GM21528 (cell line): ENCODE results near the gene IL17C.

Experiments used
- ATAC-seq: cut with Tn5 transposase; IDR thresholded peaks from one replicate; pipeline ENCODE4 v1.9.1; 2021; ENCODE audit warnings: mild to moderate bottlenecking, moderate library complexity; ENCODE audit not compliant: unreplicated experiment, low FRiP score

Gene IL17C

GRCh38 chr16:88640498-88641247 is 2.3 kb downstream of the IL17C start:
- ATAC-seq: no peak

GRCh38 chr16:88642881-88643643 is 4.7 kb downstream of the IL17C start:
- ATAC-seq: no peak

- ATAC-seq: no peak
Observed at GRCh38 chr16:88643644-88643932, 5.2 kb downstream of the IL17C start.

- no peak for ATAC-seq
Observed at GRCh38 chr16:88645455-88645854, 7.1 kb downstream of the IL17C start.

- no peak for ATAC-seq
Observed at GRCh38 chr16:88645941-88646340, 7.6 kb downstream of the IL17C start.

- no peak for ATAC-seq
Observed at GRCh38 chr16:88646345-88647034, 8.1 kb downstream of the IL17C start.

GRCh38 chr16:88647178-88648070 is 9.1 kb downstream of the IL17C start:
- ATAC-seq: no peak

GRCh38 chr16:88649195-88649923 is 11.0 kb downstream of the IL17C start:
- no peak for ATAC-seq

- peak; percentile 18 for ATAC-seq
Observed at GRCh38 chr16:88649924-88650748, 11.8 kb downstream of the IL17C start.

GRCh38 chr16:88650749-88651275 is 12.4 kb downstream of the IL17C start, which contains the start of gene CYBA:
Gene CYBA, minus strand, starts transcription at chr16:88651053. Its CDS starts 40 bp downstream, at chr16:88651013.
- ATAC-seq: peak; percentile 64

GRCh38 chr16:88651276-88651988 is 13.1 kb downstream of the IL17C start:
- peak; percentile 73 for ATAC-seq

- no peak for ATAC-seq
Observed at GRCh38 chr16:88651989-88652761, 13.8 kb downstream of the IL17C start.

- ATAC-seq: no peak
Observed at GRCh38 chr16:88652762-88653063, 14.3 kb downstream of the IL17C start.

- no peak for ATAC-seq
Observed at GRCh38 chr16:88653101-88653500, 14.7 kb downstream of the IL17C start.

- ATAC-seq: no peak
Observed at GRCh38 chr16:88653596-88654362, 15.4 kb downstream of the IL17C start.

GRCh38 chr16:88654363-88655052 is 16.1 kb downstream of the IL17C start:
- no peak for ATAC-seq
